Lung (tissue), 12 donors: Measurements from ENCODE around the gene UVSSA. TPM values are rescaled to one million over a fixed set of nuclear protein-coding genes. Genes with fewer than 3 reads are reported as not detected.

Source experiments
- ATAC-seq: fragments of 200-7000 bp; cut with Tn5 transposase; one replicate; pipeline ENCODE4 v1.9.1; 2020; ENCODE audit warnings: moderate number of reproducible peaks; ENCODE audit not compliant: insufficient read depth, low FRiP score
- DNase-seq, 3 donors: peaks; one replicate each; pipeline ENCODE4 v3.0.0-alpha.2; 2013 to 2017
- H3K27ac ChIP-seq, 2 donors: one replicate each; pipeline ENCODE4 v1.5.1; 2013; ENCODE audit warnings: mild to moderate bottlenecking in 2 of 2, moderate library complexity in 2 of 2, control low read depth in 1 of 2, inconsistent platforms in 1 of 2, low read depth in 1 of 2, low read length in 1 of 2
- H3K27me3 ChIP-seq, 3 donors: one replicate each; pipeline ENCODE4 v1.5.1; 2013; ENCODE audit warnings: low read length in 2 of 3; ENCODE audit not compliant: control insufficient read depth in 3 of 3, insufficient read depth in 3 of 3
- H3K36me3 ChIP-seq, 4 donors: one replicate each; pipeline ENCODE4 v1.5.1; 2013; ENCODE audit warnings: low read length in 4 of 4, mild to moderate bottlenecking in 1 of 4, moderate library complexity in 1 of 4; ENCODE audit not compliant: control insufficient read depth in 4 of 4, insufficient read depth in 4 of 4
- H3K4me1 ChIP-seq, 5 donors: one replicate each; pipeline ENCODE4 v1.5.1; 2013; ENCODE audit warnings: low read length in 5 of 5, mild to moderate bottlenecking in 2 of 5, moderate library complexity in 1 of 5; ENCODE audit not compliant: control insufficient read depth in 5 of 5, insufficient read depth in 5 of 5
- H3K4me3 ChIP-seq: one replicate; pipeline ENCODE4 v1.5.1; 2013; ENCODE audit warnings: mild to moderate bottlenecking, control low read depth, moderate library complexity
- H3K9ac ChIP-seq, 2 donors: one replicate each; pipeline ENCODE4 v1.5.1; 2013; ENCODE audit warnings: low read length in 2 of 2, control low read depth in 1 of 2; ENCODE audit not compliant: insufficient read depth in 1 of 2
- H3K9me3 ChIP-seq, 4 donors: one replicate each; pipeline ENCODE4 v1.5.1; 2013; ENCODE audit warnings: low read length in 3 of 4, mild to moderate bottlenecking in 1 of 4, moderate library complexity in 1 of 4; ENCODE audit not compliant: control insufficient read depth in 4 of 4, insufficient read depth in 3 of 4
- WGBS, 2 donors: extraction: QIAGEN DNeasy Blood & Tissue Kit; methylation state at CpG; one replicate each; pipeline ENCODE4 v1.1.7; 2013; 5-methylcytosine and 5-hydroxymethylcytosine counted together
- polyA plus RNA-seq, 2 donors: library from polyadenylated mRNA; stranded (reverse); fragments of 200-250 nt; gene quantifications; one replicate each; pipeline ENCODE4 v1.2.1, GENCODE V29; 2013
- total RNA-seq, 2 donors: library from RNA; depleted of rRNA in 1 of 2; stranded (reverse); fragments of >200 nt in 1 of 2; gene quantifications; one replicate each; pipeline ENCODE4 v1.2.1, GENCODE V29; 2014 to 2021
- TF ChIP-seq, protein P1 (sequence below): IDR thresholded peaks from 2 replicates; pipeline ENCODE4 v1.5.1; 2012; ENCODE audit warnings: mild to moderate bottlenecking; ENCODE audit errors: control extremely low read depth, extremely low read depth
- donor health status: control.
- donor health status: control.
- donor health status: Bipolar disorder and iron deficiency.
- donor health status: healthy.
- donor health status: DM: yes; HTN: yes; CAD: no.

UVSSA gene
- total and polyA plus RNA-seq, 4 donors: 9.8 to 50.9 (median 17.7) TPM

DNA sequence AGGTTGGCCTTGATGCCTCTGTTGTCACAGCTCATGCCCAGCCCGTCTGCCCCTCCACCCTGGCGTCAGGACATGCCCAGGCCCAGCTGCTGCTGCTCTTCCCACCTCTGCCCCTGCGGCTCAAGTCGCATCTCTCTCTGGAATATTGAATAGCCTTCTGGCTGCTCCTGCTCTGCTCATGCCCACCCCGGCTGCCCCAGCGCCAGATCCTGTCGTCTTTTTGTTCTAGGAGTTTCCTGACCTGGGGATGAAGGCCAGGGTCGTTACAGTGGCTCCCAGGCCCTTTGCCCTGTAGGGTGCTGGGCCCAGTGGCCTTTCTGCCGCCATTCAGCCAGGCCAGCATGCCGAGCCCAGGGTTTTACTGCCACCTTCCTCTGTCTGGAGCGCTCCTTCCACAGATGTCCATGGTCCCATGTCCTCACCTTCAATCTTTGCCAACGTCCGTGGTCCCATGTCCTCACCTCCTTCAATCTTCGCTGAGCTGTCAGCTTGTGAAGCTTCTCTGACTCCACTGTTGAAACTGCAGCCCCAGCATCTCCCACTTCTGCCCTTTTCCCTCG is 47.6 kb upstream of the UVSSA start:
- H3K4me1 ChIP-seq: peaks cover 0 to 10% (median 3%) of the 10 kb centered on the region in 5 donors
- H3K36me3 ChIP-seq: peaks cover 5 to 35% (median 7%) of the 10 kb centered on the region in 4 donors
- no peak overlapping the region for H3K9ac ChIP-seq
- TF ChIP-seq, protein P1, sequence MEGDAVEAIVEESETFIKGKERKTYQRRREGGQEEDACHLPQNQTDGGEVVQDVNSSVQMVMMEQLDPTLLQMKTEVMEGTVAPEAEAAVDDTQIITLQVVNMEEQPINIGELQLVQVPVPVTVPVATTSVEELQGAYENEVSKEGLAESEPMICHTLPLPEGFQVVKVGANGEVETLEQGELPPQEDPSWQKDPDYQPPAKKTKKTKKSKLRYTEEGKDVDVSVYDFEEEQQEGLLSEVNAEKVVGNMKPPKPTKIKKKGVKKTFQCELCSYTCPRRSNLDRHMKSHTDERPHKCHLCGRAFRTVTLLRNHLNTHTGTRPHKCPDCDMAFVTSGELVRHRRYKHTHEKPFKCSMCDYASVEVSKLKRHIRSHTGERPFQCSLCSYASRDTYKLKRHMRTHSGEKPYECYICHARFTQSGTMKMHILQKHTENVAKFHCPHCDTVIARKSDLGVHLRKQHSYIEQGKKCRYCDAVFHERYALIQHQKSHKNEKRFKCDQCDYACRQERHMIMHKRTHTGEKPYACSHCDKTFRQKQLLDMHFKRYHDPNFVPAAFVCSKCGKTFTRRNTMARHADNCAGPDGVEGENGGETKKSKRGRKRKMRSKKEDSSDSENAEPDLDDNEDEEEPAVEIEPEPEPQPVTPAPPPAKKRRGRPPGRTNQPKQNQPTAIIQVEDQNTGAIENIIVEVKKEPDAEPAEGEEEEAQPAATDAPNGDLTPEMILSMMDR: no peak
- WGBS, 2 donors: 93% methylated on average over 15 of the region's 15 CpGs
- no peak for ATAC-seq
- no peak overlapping the region for H3K27ac ChIP-seq
- H3K9me3 ChIP-seq: no peaks in the 10 kb centered on the region
- H3K4me3 ChIP-seq: no peak overlapping the region
- H3K27me3 ChIP-seq: no peaks in the 10 kb centered on the region
- no peak for DNase-seq

DNA sequence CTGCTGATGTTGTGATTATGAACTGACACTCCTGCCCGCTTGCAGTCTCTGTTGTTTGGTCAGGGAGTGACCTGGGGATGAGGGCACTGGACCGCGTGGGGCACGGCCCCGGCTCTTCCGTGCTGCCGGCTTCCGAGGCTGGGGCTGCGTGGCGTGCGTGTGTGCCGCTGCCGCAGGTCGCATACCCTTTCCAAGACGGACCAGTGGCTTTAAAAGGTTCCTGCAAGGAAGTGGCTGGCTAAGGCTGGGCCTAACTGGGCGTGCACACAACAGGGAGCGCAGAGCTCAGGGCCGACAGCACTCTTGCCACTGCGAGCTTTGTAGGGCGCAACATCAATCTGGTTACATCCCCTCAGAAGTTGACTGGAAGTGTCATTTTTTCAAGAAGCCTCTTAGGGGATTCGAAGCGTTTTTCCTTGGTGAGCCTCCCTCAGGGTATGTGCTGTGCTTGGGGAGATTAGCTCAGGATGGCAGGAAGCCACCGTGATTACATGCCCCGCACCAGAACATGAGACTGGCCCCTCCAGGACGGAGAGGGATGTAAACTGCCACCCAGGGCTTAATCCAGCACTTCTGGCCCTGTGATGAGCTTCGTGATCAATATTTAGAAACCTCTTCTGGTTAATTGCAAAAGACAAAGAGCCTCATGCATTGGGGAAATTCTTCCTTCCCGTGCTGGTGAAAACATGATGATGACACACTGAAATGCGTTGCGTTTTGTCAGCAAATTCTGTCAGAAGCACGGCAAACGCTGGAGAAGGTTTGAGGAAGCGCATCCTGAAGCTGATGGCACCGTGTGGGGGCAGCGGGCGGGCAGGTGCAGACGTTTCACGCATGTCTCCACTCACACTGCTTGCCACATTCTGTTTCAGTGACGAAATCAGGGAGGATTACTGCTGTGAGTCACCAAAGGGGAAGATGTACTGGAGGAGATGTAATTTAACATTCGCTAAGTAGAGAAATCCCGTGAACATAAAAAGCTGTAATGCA is 46.2 kb upstream of the UVSSA start:
- TF ChIP-seq, protein P1: no peak
- H3K4me1 ChIP-seq: peaks cover 0 to 5% (median 0%) of the 10 kb centered on the region in 5 donors
- no peak overlapping the region for H3K4me3 ChIP-seq
- no peaks in the 10 kb centered on the region for H3K9me3 ChIP-seq
- H3K9ac ChIP-seq: no peak overlapping the region
- H3K27me3 ChIP-seq: no peaks in the 10 kb centered on the region
- peak overlapping the region in 1 of 2 donors; percentile 42 for H3K27ac ChIP-seq
- ATAC-seq (peak; percentile 82), DNase-seq (peak in 2 of 3 donors; percentile 20 to 27)
- WGBS, 2 donors: 54 to 77% methylated on average over 40 of the region's 40 CpGs
- H3K36me3 ChIP-seq: peaks cover 5 to 37% (median 7%) of the 10 kb centered on the region in 4 donors

DNA sequence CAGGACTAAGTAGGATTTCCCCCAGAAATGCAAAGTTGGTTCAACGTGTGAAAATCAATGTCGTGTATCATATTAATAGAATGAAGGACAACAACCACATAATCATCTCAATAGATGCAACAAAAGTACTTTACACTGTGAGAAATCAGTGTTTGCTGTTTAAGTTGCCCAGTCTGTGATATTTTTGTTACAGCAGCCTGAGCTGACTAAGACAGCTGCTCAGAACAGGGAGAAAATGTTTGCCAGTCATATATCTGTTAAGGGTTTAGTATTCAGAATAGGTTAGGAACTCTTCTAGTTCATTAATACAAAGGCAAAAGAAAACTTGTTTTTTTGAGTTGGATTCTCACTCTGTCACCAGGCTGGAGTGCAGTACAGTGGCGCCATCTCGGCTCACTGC is 44.8 kb upstream of the UVSSA start:
- Histone ChIP-seq H3K4me3 (no peak overlapping the region), H3K36me3 (peaks cover 3 to 29% (median 5%) of the 10 kb centered on the region in 4 donors), H3K9me3 (no peaks in the 10 kb centered on the region), H3K9ac (no peak overlapping the region), H3K27me3 (no peaks in the 10 kb centered on the region), H3K4me1 (peaks cover 0 to 6% (median 0%) of the 10 kb centered on the region in 5 donors), H3K27ac (no peak overlapping the region)
- DNase-seq (no peak), ATAC-seq (no peak)
- WGBS, 2 donors: 48 to 76% methylated on average over 4 of the region's 4 CpGs
- TF ChIP-seq, protein P1: no peak
